Ascending aorta (tissue), 2 donors: Measurements from ENCODE around the gene PCARE. TPM values are rescaled to one million over a fixed set of nuclear protein-coding genes. Genes with fewer than 3 reads are reported as not detected.
"Not testable (repeated sequence)": the region's sequence is repeated elsewhere in the genome, so short reads cannot be mapped to it uniquely, and the experiment has no call there.

Experiments used
- DNase-seq, 2 donors: peaks; one replicate each; pipeline ENCODE4 v3.0.0-alpha.2; 2019; ENCODE audit warnings: low spot score in 2 of 2
- H3K27ac ChIP-seq, 2 donors: fragments of 200-600 bp; sonication (generic); one replicate each; pipeline ENCODE4 v1.5.1; 2016 to 2017; ENCODE audit warnings: mild to moderate bottlenecking in 1 of 2
- H3K27me3 ChIP-seq: fragments of 200-600 bp; sonication (generic); one replicate; pipeline ENCODE4 v1.5.1; 2017
- H3K36me3 ChIP-seq, 2 donors: fragments of 200-600 bp; sonication (generic); one replicate each; pipeline ENCODE4 v1.5.1; 2016
- H3K4me1 ChIP-seq, 2 donors: fragments of 200-600 bp; sonication (generic); one replicate each; pipeline ENCODE4 v1.5.1; 2016 to 2017; ENCODE audit warnings: mild to moderate bottlenecking in 1 of 2
- H3K4me3 ChIP-seq, 2 donors: fragments of 200-600 bp; sonication (generic); one replicate each; pipeline ENCODE4 v1.5.1; 2016 to 2017; ENCODE audit warnings: mild to moderate bottlenecking in 1 of 2
- H3K9me3 ChIP-seq, 2 donors: fragments of 200-600 bp; sonication (generic); one replicate each; pipeline ENCODE4 v1.5.1; 2016
- CTCF ChIP-seq, 3 experiments: fragments of 200-600 bp in 2 of 3; fragments of 450-650 bp in 1 of 3; sonication (generic) in 2 of 3; IDR thresholded peaks; one replicate each; pipeline ENCODE4 v1.5.1; 2016 to 2019; ENCODE audit warnings: antibody characterized with exemption in 3 of 3, mild to moderate bottlenecking in 1 of 3, moderate library complexity in 1 of 3
- intact Hi-C: fragments of 100-400 bp; cut with DNase I; formaldehyde crosslinking; loops from one replicate; pipeline ENCODE4 v1.15.1; 2023
- total RNA-seq: library from RNA; depleted of rRNA; stranded (reverse); fragments of >200 nt; gene quantifications from one replicate; pipeline ENCODE4 v1.1.0, GENCODE V29; 2016

The PCARE gene
- total RNA-seq, 1 donor from 2014 or later, result not detected

- no peaks in the 10 kb centered on the region for H3K36me3 ChIP-seq
- no peaks in the 10 kb centered on the region for H3K9me3 ChIP-seq
- no peak overlapping the region for H3K4me3 ChIP-seq
- no peak for DNase-seq
- no peaks in the 10 kb centered on the region for H3K27me3 ChIP-seq
- H3K4me1 ChIP-seq, result no peaks in the 10 kb centered on the region
- intact Hi-C loops, result no loop called here
- TF ChIP-seq CTCF (IDR thresholded peaks at IDR 0.05), result no peak
- no peak overlapping the region for H3K27ac ChIP-seq
These were observed 31.9 kb upstream of the PCARE start for GRCh38 chr2:29106256-29106655.

GRCh38 chr2:29105375-29105774 lies 31.1 kb upstream of the PCARE start:
- Histone ChIP-seq H3K4me1 (no peaks in the 10 kb centered on the region), H3K36me3 (no peaks in the 10 kb centered on the region), H3K9me3 (no peaks in the 10 kb centered on the region), H3K27me3 (no peaks in the 10 kb centered on the region), H3K27ac (no peak overlapping the region), H3K4me3 (no peak overlapping the region)
- intact Hi-C loops, result no loop called here
- no peak for DNase-seq
- no peak for TF ChIP-seq CTCF (IDR thresholded peaks at IDR 0.05)

- DNase-seq, result no peak
- TF ChIP-seq CTCF (IDR thresholded peaks at IDR 0.05), result no peak
- Histone ChIP-seq H3K4me1 (no peaks in the 10 kb centered on the region), H3K4me3 (no peak overlapping the region), H3K27ac (no peak overlapping the region), H3K9me3 (no peaks in the 10 kb centered on the region), H3K27me3 (no peaks in the 10 kb centered on the region), H3K36me3 (no peaks in the 10 kb centered on the region)
- intact Hi-C loops, result no loop called here
These were observed 30.4 kb upstream of the PCARE start for GRCh38 chr2:29104688-29105087.

- Histone ChIP-seq H3K27ac (no peak overlapping the region), H3K36me3 (no peaks in the 10 kb centered on the region), H3K27me3 (no peaks in the 10 kb centered on the region), H3K4me3 (no peak overlapping the region), H3K9me3 (no peaks in the 10 kb centered on the region), H3K4me1 (no peaks in the 10 kb centered on the region)
- DNase-seq, result no peak
- TF ChIP-seq CTCF (IDR thresholded peaks at IDR 0.05), result no peak
- intact Hi-C loops, result no loop called here
These were observed 26.2 kb upstream of the PCARE start for GRCh38 chr2:29100564-29100963.

- H3K4me1 ChIP-seq, result no peaks in the 10 kb centered on the region
- no peaks in the 10 kb centered on the region for H3K27me3 ChIP-seq
- no peaks in the 10 kb centered on the region for H3K36me3 ChIP-seq
- no peak for TF ChIP-seq CTCF (IDR thresholded peaks at IDR 0.05)
- H3K4me3 ChIP-seq, result no peak overlapping the region
- intact Hi-C loops, result no loop called here
- no peaks in the 10 kb centered on the region for H3K9me3 ChIP-seq
- DNase-seq, result no peak
- H3K27ac ChIP-seq, result no peak overlapping the region
These were observed 23.2 kb upstream of the PCARE start for GRCh38 chr2:29097569-29097968.

- DNase-seq, result no peak
- no peaks in the 10 kb centered on the region for H3K36me3 ChIP-seq
- H3K4me3 ChIP-seq, result no peak overlapping the region
- no peaks in the 10 kb centered on the region for H3K9me3 ChIP-seq
- H3K4me1 ChIP-seq, result no peaks in the 10 kb centered on the region
- H3K27me3 ChIP-seq, result no peaks in the 10 kb centered on the region
- no peak for TF ChIP-seq CTCF (IDR thresholded peaks at IDR 0.05)
- intact Hi-C loops, result no loop called here
- no peak overlapping the region for H3K27ac ChIP-seq
These were observed 22.6 kb upstream of the PCARE start for GRCh38 chr2:29096969-29097368.

- H3K27me3 ChIP-seq, H3K36me3 ChIP-seq, intact Hi-C loops: not testable (repeated sequence)
These were observed 16.0 kb upstream of the PCARE start for GRCh38 chr2:29090311-29090710.

More at GRCh38 chr2:29090311-29090710, 16.0 kb upstream of the PCARE start:
- not testable (repeated sequence) for H3K27ac ChIP-seq, H3K4me1 ChIP-seq, DNase-seq, H3K4me3 ChIP-seq, H3K9me3 ChIP-seq
